ENCODE measurements around the gene CADPS.

The CADPS gene

DNA sequence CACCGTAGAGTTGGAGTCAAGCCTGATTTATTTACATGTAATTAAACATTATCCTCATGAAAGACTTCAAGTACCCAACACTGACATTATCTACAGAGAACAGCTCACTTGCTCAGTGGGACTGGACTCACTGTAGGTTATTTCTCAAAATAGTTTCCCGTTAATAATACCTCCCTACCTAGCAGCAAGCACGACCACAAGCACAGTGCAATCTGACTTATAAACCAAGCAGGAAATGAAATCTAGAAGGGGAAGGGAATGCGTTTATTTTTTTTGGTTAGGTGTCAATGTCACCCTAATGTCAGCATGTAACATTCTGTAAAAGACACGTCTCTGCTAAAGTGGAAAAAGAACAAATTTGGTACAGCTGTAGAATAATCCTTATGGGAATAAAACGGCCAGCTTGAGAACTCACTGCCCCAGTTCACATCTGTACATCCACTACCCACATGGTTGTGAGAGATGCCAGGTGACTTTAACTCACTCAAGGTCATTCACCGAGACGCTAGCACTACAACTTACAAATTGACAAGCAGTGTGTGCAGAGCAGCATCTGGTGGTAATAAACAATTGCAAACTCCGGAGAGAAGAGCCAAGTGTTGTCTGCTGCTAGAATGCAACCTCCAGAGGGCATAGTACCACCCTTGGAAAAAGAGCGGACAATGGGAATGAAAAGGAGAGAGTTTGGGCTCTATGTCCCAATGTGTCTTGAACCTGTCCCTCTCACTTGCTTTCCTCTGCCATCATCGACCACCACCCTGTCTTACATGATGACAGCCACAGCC is 242.5 kb downstream of the CADPS start:
- no peak for DNase-seq (ENCODE audit: low spot score)

DNA sequence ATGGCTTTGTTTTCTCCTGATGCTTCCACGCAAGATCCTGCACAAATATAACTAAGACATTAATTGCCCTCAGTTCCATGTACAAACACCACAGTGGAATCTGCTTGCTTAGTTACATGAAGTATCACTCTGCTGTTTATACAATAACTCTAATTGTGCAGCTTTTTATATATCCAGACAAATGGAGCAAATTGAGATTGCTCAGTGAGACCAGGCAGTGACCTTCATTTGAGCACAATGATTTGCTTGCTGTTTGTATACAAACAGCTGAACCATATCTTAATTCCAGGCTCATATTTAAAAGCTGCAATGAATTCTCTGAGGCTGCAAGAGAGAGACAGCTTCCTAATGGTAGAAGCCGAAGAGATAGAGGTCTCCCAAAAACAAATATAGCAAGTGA is 243.7 kb downstream of the CADPS start:
- DNase-seq (ENCODE audit: low spot score) = no peak

DNA sequence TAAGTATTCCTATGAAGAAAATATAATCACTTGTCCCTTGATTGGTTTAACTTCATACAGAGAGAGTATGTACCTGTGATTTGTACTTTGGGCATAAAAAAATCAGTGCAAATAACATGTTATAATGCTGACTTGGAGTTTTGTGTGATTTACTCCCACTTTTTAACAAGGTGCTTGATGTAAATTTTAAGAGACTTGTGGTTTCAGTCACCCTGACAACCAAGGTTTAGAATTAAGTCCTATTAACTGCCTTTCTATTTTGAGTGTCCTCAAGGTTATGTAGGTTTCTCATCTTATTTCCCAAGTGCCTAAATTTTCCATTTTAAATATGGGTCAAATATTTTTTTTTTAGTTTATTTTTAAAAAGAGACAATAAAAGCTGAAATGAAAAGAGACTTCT is 244.6 kb downstream of the CADPS start:
- DNase-seq (ENCODE audit: low spot score) = no peak

DNA sequence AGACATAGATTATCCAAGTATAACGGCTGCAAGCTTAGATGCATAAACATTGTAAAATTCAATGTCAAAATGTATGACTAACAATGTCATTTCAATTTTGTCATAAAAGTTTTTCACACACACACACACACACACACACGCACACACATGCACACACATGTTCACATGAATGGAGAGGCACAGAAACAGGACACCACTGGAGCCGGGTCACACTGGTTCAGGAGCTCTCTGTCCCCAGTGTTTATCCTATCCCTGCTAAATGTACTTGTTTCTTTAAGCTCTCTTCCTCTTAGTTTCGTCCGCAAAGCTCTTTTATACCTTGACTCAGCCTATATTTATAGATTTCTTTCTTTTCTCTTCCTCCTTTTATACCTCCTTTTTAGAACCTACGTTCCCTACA is 249.9 kb downstream of the CADPS start:
- no peak for DNase-seq (ENCODE audit: low spot score)

DNA sequence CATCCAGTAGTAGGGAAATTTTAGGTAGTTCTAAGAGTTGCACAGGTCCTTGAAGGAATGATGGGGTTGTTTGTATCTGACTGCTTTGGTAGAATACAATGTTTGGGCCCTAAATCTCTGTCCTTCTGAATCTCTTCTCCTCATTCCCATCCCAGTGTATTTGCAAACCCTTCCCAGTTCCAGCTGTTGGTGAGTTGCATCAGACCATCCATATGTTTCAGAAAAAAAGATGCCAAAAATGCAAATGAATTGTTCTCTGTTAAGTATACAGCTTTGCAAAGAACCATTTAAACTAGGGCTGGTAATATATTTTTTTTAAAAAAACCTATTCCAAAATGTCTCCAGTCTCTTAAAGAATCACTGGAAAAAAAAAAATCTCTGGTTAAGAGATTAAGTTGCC is 251.0 kb downstream of the CADPS start:
- no peak for DNase-seq (ENCODE audit: low spot score)

DNA sequence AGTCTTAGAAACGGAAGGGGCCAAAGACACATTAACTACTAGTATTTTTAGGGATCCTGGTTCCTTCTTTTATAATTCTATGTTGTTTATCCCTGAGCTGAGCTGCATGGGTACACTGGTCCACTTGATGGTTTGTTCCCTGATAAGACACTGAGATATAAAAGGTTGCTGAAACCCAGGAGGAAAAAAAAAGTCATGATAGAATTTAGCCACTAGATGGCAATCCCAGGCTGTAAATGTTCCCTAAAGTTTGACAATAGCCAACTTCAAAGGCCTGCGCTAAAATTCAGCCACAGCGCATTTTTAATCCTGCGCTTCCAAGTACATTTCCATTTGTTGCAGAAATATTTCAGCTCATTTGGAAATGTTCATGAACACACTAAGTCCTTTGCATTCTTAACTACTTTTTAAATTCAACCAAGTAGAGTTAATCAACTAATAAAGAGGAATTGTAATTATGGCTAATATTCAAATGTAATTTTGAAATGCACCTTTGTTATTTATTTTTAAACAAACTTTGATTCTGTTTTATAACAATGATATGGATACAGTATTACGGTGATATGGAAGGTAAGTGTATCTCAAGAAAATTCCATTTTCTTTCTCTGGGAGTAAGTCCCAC is 252.6 kb downstream of the CADPS start:
- DNase-seq (ENCODE audit: low spot score) = peak; percentile 48

DNA sequence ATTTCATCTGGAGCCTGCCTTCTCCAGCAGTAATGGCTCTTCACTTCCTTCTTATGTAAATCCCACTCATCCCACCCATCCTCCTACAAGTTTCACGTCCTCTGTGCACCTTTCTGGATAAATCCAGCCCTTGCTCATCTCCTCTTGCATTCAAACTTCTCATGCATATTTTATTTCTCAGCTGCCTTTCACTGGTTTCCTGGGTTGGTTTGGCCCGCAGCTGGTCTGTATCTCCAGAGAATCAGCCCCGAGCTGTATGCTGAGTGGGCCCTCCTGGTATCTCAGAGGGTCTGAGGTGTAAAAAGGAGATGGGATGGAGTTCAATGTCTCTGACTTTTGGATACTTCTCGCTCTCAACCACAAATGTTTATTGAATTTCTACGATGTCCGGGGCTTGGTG is 253.3 kb downstream of the CADPS start:
- no peak for DNase-seq (ENCODE audit: low spot score)

DNA sequence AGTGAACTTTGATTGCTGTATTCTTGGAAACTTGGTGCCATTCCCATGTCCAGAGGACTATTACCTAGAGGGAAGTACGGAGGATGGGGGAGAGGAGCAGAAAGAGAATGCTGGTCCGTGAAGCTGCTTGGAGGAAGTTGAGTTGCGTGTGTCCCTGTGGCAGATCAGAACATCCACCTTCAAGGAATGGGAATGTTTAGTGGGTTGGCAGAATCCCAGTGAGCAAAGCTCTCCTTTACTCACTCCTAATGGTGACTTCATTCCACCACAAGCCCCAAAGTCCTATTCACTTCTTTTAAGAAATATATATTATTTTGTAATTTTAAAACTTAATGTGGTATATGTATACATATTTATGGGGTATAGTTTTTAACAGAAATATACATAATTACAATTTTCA is 254.0 kb downstream of the CADPS start:
- DNase-seq (ENCODE audit: low spot score) = no peak

DNA sequence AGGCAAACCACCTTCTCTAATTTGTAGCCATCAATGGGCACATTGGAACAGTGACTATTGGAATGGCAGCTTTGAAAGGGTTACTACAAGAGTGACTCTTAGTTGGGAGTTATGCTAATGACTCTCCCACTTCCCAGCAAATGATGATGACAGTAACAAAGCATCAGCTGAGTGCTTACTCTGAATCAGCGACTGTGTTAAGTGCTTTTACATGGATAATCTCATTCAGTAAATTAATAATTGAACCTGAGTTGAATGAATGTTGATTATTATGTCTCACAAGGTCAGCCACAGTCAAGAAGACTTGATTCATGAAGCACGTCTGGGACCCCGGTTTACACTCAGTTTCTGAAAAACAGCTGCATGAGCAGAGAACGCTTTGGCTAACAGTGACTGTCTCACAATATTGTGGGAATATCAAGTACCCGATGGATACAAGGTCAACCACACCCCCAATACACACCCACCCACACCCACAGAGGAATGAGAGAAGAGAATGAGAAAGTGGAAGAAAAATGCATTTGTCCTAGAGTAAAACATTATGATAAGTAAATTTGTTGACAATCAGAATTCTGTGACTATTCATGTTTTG is 259.9 kb downstream of the CADPS start:
- DNase-seq (ENCODE audit: low spot score) = no peak

DNA sequence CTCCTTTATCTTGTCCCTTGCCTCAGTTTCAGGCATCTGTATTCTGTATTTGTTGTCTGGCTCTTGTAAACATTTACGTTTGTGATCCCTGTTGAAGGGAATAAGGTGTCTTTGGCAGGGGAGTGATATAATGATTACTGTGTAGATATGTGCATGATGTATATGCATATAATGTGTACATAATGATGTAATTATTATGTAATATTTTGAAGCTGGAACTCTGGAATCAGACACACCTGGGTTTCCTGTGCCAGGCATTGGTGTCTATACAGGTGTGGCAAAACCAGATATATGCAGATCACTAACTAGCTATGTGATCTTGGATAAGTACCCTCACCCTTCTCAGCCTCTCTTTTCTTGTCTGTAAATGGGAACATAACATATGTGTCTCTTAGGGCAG is 260.7 kb downstream of the CADPS start:
- DNase-seq (ENCODE audit: low spot score) = no peak

DNA sequence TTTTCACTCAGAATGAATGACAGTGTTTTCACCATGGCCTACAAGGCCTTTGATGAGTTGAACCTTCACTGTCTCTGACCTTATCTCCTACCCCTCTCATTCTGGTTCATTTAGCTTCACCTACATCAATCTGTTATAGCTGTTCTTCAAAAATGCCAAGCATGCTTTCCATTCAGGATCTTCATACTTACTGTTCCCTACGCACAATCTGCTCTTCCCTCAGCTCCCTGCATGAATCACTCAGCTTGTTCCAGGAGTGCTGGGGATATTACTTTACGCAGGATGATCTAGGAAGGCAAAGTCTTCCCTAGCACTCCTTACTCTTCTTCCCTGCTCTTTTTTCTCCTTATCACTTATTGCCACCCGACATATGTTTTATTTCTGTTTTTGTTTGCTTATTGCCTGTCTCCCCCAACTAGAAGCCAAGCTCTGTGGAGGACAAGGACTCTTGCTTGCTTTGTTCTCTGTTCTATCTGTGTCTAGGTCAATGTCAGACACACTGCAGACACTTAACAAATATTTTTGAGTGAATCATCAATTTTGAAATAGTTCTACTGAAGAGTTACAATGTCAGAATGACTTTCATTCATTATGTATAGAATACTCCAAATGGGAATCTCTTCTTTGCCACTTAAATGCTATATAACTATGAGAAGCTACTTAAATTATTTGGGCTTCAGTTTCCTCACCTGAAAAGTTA is 263.5 kb downstream of the CADPS start:
- DNase-seq (ENCODE audit: low spot score) = no peak

DNA sequence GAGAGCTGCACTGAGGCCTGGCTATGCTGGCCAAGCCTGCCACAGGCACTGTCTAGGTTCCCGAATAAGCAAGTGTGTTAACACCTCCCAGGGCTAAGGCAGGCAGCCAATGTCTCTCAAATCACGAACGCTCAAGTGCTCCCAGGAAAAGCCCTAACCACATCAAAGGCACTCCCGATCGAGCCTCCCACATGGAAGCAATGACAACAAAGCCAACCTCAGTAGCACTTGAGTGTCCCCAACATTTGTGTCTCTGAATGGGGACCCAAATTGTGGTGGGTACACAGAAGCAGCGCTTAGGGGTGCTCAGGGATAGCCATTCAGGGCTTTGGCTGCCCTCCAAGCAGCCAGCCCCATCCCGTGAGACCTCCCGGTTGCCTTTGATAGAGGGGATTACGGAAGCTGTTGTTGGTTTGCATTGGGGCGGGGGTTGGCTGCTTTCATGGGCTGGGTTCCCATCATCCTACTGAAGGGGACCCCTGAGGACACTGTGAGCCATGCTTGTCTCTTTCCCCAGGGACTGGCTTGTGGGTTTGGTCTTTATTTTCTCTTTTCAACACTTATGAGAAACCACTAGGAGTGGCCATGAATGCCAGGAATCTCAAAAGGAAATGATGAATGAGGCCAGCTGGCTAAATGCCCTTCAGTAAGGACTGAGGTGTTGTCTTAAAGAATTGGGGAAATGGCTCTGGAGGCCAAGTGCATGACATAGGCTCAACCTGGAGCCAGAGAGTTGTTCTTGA is 267.8 kb downstream of the CADPS start:
- peak; percentile 34 for DNase-seq (ENCODE audit: low spot score)

DNA sequence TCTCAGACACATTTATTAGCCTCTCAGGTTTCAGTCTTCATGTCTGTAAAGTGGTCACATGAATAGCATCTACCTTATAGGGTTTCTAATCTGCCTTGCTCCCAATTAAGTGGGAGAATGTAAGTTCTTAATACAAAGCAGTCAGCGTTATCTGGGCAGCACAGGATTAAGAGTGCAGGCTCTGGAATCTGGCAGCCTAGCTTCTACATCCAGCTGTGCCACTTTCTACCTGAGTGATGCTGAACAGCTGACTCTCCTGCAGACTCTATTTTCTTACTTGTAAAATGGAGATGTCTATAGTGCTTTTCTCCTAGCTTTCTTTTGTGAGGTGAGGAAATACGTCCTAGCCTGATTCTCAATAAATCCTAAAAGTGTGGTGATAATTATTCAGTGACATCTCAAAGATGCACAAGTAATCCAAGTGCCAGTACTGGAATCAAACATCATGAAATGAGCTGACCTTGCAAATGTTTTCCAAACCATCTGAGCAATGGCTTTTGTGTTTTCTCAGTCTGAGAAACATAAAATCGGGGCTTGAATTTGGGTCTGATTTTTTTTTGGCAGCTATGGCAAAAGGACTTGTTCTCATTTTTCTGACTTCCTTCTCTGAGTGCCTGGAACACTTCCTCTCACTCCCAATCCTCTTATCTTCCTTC is 269.7 kb downstream of the CADPS start:
- no peak for DNase-seq (ENCODE audit: low spot score)

DNA sequence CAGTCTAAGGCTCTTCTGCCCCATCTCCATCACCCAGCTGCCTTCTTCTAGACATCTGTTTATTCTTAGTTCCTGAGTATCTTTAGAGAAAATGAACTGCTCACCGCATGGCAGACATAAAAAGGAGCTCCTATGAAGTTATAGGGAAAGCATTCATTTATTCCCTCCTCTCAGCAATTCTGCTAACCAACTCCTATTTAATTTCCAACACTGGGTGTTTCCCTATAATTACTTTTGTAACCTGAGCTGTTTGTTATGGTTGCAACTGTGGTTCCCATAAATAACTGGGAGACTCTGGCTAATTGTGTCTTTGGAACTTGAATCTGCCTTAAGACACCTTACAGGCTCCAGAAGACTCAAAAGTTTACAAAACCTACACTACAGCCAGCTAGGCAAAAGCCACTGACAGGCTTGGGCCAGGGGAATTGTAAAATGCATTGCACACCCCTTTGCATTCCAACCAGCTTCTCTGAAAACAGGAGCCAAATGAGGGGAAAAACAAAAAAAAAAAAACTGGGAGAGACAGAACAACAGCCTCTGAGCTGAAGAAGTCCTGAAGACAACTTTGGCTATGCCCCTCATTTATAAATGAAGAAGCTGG is 270.4 kb downstream of the CADPS start:
- no peak for DNase-seq (ENCODE audit: low spot score)

DNA sequence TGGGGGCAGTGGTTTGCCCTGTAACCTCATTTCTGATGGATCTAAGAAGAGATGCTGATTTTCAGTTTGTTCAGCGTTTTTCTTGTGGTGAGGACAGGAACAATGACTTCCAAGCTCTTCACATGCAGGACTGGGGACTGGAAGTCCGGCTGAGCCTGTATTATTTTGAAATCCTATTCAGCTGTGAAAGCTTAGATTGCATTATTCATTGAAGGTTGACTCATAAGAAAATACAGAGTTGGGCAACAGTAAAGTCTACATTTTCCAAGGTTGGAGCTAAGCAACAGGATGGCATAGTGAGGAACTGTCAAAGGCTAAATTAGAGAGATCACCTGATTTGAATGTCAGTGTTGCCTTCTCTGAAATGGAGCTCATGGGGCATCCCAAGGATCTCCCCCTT is 270.9 kb downstream of the CADPS start:
- DNase-seq (ENCODE audit: low spot score) = peak; percentile 18

DNA sequence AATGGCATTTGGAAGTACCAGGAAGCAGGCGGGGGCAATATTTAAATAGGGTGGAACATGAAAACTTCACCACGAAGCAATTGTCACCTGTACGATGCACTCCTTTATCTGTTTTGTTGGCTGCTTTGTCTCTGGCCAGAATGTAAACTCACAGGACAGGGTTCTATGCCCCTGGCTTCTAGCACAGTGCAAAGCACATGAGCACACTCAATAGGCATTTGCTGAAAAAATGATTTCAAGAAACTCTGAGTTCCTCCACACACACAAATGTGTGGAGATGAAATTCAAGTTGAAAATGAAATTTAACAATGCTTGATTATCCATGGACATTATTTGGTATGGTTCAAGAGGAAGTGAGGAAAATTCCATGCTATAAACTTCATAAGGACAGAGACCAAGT is 272.2 kb downstream of the CADPS start:
- DNase-seq (ENCODE audit: low spot score) = no peak

DNA sequence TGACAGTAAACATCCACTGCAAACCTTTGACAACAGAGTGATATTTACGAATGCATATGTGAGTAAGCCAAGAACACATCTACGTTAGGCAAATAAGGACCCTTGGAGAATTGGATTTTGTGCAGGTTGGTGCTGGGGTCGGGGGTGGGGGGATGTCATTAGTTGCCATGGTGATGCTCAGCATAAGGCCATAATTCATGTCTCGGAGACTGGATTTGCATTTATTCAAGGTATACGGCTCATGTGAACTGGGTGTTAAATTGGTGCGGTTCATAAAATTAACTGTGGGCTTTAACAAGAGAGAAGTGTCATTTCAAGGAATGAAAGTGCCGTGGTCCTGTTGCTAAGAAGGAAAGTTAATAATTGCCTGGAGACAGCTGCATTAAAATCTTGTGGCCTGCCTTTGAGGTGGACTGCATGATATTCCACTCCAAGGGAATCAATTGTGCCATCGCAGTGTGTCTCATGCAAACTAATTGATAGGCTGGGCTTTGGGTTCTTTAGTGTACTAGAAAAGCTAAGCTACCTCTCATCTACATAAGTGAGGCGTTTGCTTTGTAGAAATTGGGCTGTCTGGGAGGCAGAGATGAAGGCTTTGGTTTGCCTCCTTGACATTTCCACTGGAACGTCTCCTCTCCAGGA is 273.0 kb downstream of the CADPS start:
- no peak for DNase-seq (ENCODE audit: low spot score)

DNA sequence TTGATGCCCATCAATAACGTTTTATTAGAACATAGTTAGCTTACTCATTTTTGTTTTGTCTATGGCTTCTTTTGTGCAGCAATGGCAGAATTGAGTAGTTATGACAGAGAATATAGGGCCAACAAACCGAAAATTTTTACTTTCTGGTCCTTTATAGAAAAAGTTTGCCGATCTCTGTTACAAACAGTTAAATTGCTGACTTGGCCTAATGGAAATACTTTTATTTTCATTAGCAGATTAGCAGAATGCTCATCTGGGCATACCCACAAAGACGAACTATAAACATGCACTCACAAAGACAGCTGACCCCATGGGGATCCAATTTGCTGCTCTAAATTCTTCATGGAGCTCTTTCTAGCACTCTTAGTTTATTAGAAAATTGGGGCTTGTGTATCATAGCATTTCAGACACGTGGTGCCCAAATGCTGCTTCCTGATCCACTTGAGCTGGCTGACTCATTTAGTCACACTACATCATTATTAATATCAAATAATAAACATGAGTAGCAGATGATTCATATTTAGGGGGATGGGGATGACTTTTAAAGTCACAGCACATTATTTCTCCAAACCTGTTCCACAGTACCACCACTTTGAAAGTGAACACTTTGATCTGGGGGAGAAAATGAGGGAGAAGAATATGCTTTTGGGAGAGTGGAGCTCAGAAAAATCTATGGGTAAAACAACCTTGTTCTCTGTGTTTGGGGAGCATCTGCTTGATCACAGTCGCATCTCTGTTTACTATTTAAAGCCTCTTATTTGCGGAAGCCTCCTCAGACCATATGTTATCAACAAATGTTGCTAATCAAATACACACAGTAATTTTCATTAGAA is 273.8 kb downstream of the CADPS start:
- DNase-seq (ENCODE audit: low spot score) = peak; percentile 50

DNA sequence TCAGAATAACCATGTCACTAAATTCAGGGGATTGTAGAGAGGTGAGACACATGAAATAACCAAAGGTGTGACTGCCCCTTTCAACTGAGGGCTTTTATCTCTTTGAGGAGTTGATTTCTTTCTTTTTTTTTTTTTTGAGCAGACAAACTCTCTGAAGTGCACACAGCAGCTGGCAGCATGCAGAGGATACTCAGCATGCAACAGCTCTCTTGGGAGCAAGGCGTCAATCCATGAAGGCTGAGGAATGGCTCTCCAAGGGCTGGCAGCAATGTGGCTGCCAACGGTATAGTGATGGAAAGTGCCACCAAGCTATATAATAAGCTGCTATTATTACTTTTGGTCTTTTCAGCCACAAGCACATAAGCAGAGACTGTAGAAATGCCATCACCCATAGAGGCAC is 275.2 kb downstream of the CADPS start:
- DNase-seq (ENCODE audit: low spot score) = no peak

DNA sequence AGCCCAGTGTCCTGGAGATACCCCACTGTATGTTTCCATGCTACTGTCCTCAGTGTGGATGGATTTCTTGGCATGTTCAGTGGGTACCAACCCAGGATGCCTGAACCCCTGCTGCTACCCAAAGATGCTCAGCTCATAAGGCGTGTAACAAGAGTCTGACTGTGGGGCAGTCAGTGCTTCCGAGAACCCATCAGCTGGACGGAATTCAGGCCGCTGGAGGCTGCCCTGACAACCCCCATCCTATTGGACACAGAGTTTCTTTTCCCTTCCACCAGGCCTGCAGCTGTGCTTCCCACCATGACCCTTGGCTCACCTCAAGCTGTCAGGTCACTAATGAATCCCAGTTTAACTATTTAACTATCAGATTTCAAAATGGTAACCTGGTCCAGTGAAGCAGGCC is 277.7 kb downstream of the CADPS start:
- DNase-seq (ENCODE audit: low spot score) = no peak

Measured in kidney capillary endothelial cell (primary cell).